NK-92 (cell line): ENCODE measurements around the gene TRANK1.

ENCODE experiments used
- DNase-seq: peaks from one replicate; lab custom pipeline; 2025; ENCODE audit not compliant: unreplicated experiment; lab: John Stamatoyannopoulos, UW

TRANK1 gene

DNA sequence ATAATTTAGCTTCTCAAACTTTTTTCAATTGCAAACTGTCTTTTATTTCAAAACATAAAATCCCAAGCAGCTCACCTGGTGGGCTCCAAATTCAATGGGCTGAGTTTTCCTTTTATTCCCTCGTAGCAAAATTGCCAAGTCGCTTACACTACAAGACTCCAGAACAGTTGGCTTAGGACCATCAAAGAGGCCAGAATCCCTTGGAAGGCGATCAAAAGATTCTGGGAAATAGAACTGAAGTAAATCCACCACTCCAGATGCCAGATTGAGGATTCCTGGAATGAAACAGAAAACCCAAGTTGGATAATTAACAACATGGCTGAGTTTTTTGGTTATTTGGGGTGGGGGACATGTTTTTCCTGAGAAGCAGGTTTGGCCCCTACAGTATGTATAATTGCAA lies 92.8 kb downstream of the TRANK1 start:
- DNase-seq, result no peak

DNA sequence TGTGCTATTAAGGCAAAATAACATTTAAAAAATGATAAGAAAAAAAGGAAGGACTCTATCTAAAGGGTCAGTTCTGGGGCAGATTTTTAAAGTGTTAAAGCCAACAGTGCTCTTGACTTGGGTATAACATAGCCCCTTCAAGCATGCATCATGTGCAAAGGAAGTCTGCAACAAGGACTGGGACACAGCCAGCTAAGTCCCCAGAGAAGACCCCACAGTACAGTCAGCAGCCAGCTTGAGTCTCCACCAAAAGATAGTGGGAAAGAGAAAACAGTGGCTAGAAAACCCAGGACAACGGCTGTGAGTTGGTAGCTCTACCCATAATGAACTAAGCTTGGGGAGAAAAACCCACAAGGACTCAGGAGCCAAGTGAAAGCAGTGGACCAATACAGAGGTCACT lies 94.1 kb downstream of the TRANK1 start:
- no peak for DNase-seq

DNA sequence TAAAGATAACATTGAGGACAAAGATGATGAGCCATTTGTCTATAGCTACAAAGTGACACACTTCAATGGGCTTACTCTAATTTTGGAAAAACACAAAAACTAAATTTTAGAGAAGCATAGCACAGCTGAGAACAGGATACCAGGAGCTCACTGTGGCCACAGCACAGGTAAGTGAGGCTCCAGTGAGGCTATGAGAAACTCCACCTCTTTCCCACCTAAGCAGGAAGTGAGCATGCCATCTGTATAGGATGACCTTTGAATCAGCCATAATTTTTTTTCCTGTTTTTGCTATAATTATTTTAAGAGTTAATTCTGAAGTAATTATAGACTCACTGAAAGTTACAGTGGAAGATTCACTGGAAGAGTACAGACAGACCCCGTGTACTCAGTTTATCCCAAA lies 98.4 kb downstream of the TRANK1 start:
- DNase-seq, result no peak

DNA sequence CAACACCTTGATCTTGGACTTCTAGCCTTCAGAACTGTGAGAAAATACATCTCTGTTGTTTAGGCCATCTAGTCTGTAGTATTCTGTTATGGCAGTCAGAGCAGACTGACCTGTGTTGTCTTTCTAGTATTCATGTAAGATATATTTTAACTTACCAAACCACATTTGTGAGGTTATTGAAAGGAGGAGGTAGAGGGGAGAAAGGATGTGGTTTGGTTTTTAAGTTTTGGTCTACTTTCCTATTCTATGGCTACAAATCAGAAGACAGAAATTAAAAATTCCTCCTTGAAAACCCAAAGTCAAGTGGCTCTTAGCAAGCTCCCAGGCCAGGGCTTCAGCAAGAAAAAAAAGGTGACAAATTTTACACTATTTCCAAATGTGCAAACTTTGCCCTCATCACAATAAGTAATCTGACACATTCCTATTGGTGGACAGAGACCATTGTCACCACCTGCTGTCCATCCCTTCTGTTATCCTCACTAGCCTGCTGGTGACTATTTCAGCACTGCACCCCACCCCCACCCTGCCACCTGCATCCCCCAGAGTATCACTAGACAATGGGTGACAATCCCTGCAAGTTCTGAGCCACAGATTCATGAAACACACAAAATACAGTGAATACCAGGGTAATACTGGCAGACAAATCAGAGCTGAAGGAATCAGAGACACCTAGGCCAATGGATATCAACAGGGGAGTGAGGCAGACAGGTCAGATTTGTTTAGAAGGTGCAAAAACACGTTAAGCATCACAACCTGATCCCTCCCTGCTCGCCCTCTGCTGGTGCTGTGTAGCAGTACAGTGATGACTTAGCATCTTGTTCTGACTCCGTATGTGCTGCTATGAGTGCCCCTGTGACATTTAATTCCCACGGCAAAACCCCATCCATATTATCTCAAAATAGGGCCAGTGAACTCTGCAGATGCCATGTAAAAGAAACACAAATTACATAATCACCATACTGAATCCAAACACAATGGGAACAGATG lies 101.5 kb downstream of the TRANK1 start:
- DNase-seq, result no peak

DNA sequence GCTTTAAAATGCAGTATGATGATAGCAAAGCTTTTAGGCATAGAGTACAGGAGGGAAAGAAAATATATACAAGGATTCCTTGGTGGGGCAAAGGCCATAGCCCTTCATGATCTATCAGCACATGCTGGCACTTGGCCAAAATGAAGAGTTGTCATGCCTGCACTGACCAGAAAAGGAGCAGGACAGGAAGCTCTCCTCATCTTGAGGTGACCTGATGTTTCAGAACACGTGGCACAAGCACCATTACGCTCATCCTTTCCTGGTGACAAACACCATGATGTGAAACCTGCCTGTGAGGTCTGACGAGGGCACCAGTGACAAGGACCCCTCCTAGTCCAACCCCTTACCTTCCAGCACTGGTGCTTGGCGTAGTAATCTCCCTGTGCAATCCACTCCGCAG lies 102.6 kb downstream of the TRANK1 start:
- DNase-seq, result no peak

DNA sequence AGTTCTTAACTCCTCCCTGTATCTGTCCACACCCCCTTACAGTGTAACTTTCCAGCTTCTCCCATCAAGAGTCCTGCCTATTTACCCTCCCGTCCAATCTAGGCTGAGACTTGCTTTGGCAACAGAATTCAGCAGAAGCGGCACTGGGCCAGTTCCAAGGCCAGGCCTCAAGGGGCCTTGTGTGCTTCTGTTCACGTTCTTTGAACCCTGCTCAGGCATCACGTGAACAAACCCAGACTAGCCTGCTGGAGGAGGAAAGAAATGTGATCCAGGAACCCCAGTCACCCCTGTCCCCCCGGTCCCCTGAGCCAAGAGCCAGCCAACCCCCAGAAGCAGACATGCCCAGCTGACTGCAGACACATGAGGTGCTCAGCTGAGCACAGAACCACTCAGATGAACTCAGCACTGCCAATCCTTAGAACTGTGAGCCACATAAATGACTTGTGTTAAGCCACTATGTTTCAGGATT lies 104.4 kb downstream of the TRANK1 start:
- no peak for DNase-seq

DNA sequence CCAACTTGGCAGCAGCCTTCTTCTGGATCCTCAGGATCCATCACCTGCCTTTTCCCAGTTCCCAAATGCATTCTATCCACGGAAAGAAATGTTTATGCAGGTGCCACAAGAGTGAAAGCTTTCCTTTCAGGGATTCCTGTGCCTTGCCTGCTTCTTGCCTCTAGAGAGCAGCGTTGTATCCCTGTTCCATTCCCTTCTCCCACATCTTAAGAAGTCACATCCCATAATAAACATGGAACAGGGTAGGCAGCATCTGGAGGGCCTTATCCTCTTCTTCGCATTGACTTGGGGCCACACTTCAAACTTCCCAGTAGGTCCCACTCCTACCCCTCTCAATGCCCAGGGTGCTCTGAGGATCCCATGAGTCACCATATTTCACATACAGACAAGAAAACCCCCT lies 107.8 kb downstream of the TRANK1 start:
- DNase-seq, result no peak

DNA sequence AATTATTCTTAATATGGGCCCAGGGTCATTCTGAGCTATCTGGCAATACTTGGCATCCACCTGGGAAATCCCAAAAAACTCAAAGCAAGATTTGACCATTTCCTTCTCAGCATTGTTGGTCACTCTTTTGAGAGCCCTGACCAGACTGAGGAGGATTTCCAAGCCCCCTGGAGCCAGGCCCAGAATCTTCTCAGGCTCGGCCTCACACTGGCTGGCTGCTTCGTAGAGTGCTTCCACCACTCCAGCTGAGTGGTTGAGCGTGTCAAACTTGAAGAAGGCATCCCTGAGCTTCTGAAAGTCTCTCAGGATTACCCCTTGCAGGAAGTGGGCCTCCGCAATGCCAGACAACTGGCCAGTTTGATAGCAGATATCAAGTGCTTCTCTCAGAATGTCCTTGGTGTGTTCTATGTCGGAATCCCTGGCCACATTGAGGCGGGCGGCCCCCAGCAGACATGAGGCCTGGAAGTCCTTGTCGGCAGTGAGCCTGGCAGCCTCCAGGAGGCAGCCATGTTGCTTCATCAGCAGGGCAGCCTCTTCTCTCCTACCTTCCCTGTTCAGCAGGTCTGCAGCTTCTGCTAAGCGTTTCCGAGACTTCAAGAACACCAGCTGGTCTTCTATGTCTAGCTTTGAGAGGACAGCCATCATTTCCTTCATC lies 111.6 kb downstream of the TRANK1 start:
- DNase-seq, result no peak

DNA sequence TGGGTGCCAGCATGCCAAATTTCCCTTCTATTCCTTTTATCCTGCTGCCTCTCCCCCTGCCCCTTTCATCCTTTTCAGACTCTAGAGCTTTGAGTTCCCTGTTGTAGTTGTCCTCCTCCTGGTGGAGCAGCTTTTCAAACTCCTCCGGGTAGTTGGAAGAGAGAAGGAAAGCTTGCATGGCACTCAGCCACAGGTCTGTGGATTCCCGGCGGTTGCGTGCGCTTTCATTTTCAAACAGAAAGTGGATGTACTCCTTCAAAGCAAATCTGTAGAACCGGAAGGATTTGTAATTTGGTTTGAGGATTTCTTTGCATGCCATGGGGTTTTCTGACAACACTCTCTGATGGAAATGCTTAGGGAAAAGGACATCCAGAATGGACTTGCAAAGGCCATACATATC lies 112.4 kb downstream of the TRANK1 start:
- DNase-seq, result no peak

DNA sequence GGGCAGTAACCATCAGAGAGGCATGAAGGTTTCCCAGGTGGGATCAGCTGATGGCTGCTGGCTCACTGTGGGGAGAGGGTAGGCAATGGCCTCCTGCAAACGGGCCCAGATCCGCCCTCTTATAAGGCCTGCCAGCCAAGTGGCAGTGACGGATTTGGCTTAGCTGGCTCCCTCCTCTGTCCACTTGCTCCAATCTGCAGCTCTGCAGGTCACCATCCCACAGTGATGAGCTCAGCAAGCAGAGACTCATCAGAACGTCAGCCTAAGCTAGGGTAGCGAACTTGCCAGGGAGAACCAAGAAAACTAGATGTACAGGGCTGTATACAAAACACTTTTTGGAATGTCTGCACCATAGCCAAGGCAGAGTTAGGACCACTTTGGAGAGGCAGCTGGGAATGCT lies 117.7 kb downstream of the TRANK1 start:
- DNase-seq, result no peak

DNA sequence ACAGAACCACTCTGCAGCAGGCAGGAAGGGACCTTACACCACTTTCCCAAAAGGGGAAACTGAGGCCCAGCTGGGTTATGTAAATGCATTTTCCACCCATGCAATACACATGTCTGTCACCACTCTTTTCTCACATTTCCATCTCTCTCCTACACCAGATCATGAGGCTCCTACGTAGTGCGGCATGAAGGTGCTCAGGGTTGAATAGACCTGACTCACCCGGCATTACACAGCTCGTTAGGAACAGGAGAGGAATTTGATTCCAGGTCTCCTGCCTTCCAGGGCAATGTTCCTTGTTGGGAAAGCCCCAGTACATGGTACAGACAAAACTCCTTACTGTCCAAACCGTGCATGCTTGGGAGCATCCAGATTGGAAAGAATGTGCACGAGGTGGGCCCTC lies 118.6 kb downstream of the TRANK1 start:
- no peak for DNase-seq

DNA sequence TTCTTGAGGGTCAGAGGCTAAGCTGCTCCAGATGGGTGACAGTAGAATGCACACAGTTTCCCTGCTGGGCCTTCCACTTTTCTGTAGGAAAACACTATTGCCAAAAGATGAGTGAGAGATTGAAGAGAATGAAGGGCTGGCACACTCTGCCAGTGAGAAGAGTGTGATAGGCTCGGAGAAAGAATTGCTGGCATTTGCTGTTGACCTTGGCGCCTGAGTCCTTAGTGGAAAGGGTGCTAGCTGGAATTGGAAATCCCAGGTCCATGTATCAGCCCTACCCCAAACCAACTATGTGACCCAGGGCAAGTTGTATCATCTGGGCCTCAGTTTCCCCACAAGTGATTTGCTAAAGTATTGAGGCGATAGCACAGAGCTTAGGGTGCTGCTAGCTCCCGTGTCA lies 120.4 kb downstream of the TRANK1 start:
- no peak for DNase-seq

DNA sequence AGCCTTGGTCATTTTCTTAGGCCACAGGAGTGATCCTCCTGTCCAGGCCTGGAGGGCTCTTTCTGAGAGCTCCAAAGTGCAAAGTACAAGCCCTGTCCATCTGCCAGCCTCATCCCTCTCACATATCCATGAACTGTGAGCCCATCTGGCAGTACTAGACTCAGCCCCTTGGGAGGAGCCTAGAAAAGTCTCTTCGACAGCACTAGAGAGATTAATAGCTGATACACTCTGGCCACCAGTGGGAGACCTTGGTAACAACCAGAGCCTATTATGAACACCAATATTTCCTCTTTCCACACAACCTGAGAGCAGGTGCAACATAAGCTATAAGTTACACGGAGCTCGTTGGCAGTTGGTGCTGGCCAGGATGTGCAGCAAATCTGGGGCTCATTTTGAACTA lies 121.0 kb downstream of the TRANK1 start:
- no peak for DNase-seq

DNA sequence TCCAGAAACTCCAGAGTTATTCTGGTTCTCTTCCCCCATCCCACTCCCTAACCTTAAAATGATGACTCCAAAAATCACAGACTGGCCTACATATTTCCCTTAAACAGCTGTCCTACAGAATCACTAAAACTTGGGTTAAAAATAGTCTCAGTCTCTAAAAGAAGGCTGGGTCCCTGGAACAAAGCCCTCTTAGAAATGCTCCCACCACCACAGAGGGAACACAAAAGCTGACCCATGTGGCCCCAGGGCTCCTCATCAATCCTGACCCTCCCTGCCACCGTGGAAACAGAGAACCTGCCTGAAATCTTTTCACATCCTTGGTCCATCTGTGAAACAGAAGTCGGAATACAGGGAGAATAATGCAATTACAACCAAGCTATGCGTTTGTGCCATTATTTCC lies 124.8 kb downstream of the TRANK1 start:
- DNase-seq, result no peak

DNA sequence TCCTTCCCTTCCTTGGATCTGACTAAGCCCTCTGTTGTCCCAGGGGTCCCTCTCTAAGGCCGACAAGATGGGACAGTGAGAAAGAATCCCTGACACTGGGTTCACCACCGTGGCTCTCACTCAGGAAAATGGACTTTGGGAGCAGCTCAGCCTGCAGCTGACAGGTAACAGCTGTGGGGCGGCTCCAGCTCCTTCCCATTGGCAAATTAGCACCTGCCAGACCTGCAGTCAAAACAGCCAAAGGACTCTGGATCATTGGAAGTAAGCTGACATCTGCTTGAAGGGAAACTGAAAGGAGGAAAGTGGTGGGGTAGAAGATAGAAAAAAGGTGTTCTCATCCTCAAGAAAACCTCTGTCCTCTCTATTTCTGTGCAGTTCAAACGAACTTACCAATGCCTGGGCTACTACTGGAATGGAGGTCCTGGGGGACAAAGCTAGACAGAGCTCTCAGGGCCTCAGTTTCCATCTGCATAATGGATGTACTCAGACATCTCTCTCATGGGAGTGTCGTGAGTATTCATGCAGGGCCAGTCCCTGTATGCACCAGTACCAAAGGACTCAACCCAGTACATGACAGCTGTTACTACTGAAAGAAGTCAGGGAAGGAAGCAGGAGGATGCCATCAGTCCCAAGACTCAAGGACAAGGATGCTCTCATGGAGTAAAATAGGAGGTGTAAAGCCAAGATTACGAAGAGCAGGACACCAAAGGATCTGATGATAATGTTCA lies 126.9 kb downstream of the TRANK1 start:
- no peak for DNase-seq

DNA sequence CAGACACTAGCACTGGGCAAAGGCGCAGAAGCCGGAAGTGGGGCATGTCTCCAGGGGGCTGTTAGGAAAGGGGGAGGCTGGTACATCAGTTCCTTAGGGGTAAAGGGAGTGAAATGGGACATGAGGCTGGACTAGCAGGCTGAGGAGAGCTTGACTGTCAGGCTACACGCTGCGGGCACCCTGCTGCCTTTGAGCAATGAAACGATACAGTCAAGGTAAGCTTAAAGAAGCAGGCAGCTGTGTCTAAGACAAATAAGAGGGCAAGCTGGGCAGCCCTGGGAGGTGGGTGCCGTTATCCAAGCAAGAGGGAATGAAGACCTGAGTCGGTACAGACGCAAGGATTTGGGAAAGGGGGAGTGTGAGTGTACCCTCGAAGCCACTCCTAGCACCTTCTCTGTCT lies 129.5 kb downstream of the TRANK1 start:
- no peak for DNase-seq

DNA sequence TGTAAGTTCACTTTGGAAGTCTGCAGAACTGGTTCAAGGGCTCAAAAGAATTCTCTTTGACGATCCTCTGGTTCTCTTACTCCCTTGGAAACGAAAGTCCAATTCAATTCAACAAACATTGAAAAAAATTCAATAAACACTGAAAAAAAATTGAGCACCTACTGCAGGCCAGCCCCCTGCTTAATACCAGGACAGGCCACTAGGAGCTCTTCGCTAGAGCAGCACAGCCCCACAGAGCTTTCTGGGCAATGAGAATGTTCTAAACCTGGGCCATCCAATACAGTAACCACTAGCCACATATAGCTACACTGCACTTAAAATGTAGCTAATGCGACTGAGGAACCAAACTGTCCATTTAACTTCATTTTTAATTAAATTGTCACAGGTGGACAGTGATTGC lies 130.1 kb downstream of the TRANK1 start:
- no peak for DNase-seq

DNA sequence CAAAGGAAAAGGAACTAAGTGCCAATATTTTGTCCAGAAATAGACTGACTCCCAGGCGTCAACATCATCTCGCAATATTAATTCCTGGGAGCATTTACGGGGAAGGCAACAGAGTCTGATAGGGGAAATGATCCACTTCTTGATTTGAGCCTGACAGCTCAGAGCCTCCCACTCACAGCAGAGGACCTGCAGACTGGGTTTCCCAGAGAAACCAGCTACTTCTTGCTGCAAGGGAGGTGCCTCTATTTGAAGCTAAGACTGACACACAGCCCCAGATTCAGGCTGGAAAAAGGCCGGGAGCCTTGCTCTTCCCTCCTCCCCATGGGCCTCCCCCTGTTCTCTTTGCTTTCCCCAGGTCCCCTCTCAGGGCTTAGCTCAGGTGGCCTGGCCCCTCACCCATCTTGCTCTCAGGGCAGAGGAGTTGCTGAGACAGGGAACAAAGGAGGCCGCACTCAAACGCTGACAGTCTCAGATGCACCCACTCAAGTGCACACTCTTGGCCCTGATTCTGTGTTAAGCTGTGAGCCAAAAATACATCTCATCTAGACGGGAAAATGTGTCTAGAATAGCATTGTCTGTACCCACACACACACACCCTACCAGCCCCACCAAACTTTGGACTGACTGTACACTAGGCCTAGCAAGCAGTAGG lies 130.7 kb downstream of the TRANK1 start:
- DNase-seq, result no peak

DNA sequence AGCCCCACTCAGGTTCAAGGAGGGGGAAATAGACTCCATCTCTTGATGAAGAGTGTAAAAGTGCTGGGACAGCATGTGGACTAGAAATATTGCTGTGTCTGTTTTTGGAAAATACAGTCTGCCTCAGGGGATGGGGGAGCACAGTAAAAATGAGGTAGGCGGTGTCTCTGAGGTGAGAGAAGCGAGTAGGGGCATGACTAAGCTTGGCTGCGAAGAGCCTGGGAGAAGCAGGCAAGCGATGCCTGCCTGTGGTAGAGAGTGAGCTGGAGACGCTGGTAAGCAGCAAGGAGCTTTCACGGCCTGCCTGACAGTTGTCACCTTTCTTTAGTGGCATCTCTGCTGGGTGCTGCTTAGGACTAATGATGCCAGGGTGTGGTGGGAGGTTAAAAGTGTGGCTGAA lies 131.5 kb downstream of the TRANK1 start:
- no peak for DNase-seq

DNA sequence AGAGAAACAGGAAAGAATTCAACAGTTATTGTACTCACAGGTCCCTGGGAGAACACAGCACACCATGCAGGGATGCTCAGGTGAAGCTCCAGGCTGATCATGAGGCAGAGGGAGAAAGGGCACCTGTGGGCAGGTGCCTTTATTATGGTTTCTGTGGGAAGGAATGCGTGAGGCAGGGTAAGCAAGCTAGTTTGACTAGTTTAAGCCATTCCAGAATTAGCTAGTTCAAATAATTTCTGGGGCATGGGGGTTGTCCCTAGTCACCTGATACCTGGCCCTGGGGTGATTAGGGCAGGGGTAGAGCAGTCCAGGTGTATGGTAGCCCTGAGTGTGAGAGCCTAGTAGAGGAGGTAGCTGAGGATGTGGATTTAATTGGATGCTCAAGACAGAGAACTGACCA lies 132.6 kb downstream of the TRANK1 start:
- no peak for DNase-seq

DNA sequence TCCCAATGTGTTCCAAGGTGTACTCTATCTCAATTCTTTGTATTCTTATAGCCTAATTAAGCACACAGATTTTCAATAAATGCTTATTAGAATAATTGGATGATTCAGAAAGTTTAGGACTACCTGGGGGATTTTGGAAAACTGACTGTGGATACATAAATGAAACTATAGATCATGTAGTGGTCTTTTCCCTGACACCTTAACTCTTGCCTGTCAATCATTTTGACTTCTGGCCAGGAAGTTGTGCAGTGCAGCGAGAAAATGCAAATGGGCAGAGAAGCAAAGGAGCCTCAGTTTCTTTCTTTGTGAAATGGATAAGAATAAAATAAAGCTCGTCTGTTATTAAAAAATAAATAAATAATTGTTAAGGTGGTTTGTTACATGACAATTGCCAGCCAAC lies 133.1 kb downstream of the TRANK1 start:
- DNase-seq, result no peak
